HG03097 (cell line): Measurements from ENCODE around the gene SIGLEC1.

ENCODE experiments used
- ATAC-seq: cut with Tn5 transposase; IDR thresholded peaks from one replicate; pipeline ENCODE4 v1.9.1; 2021; ENCODE audit not compliant: unreplicated experiment, low FRiP score

Gene SIGLEC1

GRCh38 chr20:3681352-3681930 lies 31.0 kb downstream of the SIGLEC1 start:
- ATAC-seq = no peak

DNA sequence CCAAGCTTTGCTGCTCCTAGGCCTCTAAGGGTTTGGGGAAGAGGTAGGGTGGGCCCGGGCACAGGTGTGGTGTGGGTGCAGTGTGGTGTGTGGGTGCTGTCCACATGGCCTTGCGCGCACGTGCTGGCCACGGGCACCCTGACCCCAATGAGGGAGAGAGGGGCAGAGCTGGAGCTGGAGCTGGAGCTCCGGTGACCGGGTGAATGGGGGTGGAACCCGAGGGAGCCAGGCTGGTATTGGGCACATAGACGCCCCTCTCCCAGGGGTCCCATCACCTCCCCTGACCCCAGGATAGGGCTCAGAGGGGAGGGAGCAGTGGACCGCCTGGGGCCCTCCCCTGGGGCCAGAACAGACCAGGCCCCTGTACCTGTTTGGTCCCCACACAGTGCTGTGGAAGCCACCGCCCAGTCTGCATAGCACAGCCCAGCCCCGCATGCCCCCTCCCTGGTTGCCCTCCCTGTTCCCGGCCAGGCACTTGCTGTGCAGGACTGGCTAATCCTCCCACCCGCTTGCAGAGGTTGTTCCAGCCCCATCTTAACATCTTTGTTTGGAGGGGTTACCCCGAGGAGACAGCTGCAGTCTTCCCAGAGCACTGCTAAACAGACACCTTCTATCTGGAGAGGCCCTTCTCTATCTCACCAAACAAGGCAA lies 31.6 kb downstream of the SIGLEC1 start:
- no peak for ATAC-seq

DNA sequence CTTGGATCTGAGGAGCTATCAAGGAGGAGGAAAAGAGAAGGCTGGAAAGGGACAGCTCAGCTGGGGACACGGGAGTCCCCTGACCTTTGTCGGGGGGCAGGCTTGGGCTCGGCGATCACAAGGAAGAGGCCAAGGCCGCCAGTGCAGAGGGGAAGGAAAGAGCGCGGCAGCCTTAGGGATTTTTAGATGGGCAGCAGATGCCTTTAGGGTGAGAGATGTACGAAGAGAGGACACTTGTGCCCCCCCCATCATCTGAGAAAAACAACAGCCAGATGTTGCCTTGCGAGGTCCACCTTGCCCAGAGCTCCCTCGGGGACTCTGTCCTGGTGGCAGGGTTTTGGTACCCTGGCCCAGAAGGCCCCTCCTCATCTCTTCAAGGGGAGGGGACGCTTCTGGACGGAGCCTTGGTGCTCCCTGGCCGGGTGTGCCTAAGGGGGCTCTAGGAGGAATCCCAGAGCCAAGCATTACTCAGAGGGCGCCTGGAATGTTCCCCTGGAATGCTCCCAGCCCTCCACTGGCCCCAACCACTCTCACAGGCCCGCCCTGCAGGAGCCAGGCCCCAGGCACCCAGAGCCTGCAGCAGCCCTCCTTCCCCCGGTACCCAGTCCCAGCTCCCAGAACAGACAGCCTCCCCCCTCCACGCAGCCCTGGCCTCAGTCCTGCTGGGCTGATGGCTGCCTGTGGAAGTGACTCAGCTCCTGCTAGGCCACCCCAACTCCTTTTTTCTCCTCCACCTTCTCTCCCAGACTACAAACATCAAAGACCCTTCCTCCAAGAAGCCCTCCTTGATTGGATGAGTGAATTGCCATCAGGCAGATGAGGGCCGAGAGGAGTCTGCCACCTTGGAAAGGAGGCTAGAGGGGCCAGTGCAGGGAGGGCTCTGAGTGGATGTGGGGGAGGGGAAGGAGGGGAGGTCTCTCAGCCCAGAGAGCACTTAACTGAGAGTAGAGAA lies 32.4 kb downstream of the SIGLEC1 start:
- no peak for ATAC-seq

DNA sequence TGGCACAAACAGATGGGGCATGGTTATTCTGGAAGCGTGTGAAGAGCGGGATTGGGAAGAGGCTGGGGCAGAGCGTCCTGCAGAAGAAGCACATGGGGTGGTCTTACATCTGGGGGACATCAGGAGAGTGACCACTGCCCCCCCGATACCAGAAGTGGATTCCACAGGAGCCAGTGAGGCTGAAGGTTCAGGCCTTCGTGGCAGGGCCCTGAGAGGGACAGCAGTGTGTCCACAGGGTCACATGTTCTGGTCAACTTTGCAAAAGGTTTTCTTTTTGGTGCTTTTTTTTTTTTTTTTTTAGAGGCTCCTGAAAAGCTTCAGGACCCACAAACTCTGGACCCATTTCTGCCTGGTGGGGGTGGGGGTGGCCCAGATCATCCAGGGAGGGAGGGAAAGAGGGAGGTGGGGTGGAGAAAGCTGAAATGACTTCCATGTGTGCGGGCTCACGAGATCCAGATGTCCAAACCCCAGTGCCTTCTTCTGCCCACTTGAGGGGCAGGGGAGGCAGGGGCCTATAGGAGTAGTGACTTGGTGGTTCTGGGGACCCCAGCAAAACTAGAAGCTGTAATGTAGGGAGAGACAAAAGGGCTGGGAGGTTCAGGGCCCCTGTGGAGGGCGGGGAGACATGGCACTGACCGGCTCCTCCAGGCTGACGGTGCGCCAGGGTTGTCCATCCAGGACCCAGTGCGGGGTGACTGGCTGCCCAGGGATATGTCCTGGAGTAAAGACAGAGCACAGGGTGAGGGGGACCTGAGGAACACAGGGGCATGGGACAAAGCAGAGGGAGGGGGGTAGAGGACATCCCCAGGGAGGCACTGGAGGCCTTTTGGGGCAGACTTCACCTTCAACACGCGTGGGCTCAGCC lies 33.3 kb downstream of the SIGLEC1 start:
- ATAC-seq = no peak

DNA sequence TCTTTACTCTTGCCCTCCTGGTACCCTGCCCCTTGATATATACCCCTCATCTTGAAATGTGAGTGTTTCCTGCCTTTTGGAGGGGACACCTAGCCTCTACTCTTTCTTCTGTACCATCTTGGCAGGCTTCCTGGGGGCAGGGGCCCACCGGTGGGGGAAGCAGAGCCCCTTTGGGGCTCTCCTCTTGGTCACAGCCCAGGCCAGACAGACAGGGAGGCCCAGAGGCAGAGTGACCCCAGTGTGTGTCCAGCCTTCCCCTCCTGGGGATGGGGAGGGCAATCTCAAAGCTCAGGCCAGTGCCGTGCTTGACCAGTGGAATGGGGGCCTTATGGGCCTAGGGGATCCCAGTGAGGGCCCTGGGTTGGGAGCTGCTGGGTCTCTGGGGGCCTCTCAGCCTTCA lies 34.2 kb downstream of the SIGLEC1 start:
- ATAC-seq = no peak

DNA sequence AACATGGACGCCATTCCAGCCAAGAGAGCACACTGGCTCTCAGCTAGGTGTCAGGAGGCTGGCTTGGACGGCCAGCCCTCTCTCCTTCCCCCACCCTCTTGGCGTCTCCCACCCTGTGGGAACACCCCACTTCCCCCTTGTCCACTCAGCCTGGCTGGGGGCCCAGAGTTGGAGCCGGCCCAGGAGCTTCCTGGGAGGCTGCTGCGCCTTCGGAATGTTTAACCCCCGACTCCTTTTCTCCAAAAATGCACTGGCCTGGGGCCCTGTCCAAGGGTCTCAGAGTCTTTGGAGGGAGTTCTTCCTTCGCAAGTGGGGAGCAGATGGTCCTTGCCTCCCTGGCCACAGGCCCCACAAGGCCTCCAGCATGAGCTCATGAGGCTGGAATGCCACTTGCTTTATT lies 34.7 kb downstream of the SIGLEC1 start:
- no peak for ATAC-seq

DNA sequence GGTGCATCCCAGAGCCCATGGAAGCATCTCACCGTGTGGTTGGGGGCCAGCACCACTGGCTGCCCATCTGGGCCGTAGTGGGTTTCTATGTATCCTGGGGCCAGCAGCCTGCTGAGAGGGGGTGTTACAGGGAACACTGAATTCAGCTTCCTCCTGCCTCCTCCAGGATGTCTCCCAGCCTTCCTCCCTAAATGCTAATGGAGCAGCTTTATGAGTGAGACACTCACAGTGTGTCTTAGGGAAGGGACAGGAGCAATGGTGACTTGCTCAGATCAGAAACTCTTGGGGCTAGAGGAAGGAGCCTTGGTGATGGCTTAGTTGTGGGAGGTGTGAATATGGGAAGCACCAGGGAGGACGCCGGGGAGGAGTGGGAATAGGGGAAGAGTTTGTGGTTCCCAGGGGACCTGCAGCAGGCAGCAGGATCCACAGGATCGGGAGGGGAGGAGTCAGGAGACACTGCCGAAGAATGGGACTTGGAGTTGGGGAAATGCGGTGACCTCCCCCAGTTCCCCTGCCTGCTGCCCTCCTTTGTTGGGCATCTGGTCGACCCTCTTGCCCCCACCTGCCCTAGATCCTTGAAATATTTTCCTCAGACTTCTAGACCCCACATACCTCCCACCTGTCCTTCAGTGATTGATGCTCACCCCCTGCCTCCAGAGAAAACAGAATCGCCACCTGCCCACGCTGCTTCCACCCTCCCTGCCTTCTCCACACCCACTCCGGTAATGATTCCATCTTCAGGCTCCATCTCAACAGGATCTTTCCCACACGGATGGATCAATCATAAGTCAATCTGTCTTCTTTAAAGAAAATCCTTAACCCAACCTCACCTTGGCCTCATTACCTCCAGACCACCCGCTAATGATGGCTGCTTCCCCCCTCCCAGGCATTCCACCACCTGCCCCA lies 37.2 kb downstream of the SIGLEC1 start:
- ATAC-seq = no peak

DNA sequence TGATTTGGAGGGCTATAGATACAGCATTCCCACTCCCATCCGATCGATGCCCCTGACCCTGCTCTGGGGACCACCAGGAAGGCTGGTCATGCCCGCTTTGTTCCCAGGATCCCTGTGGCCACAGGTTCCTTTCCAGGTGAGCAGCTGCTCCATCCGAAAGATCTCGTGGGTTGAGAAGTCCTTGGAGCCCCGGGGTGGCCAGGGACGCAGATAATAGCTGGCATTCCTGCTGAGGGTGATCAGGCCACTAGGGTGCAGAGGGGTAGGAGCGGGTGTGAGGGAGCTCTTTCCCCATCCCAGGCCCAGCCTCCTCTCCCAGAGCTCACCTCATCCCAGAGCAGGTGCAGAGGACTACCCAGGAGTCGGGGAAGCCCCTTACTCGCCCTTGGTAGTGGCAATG lies 38.0 kb downstream of the SIGLEC1 start:
- no peak for ATAC-seq

- ATAC-seq = no peak
These were observed 39.0 kb downstream of the SIGLEC1 start for GRCh38 chr20:3673221-3674070.

DNA sequence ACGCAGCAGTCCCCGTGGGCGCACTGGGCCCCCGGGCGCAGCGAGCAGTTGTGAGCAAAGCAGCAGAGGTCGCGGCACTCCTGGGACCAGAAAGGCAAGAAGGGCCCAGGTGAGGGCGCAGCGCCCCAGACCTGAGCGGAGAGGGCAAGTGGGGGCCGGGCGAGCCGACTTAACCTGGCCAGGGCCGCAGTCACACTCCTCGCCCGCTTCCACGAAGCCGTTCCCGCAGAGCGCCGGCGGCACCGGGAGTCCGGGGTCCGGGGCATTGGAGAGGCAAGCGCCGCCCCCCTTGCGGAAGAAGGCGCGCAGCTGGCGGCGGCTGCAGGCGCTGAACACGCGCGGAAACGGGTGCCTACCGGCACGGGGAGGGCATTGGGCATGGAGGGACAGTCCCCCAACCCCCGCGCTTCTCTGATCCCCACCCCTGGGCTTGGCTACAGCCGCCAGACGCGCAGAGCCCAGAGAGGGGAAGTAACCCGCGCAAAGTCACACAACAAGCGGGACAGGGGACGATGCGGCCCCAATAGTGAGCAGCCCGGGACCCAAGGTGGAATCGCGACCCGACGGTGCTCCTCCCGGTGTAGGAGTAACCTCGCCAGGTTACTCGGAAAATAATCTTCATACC lies 39.7 kb downstream of the SIGLEC1 start:
- ATAC-seq = no peak

DNA sequence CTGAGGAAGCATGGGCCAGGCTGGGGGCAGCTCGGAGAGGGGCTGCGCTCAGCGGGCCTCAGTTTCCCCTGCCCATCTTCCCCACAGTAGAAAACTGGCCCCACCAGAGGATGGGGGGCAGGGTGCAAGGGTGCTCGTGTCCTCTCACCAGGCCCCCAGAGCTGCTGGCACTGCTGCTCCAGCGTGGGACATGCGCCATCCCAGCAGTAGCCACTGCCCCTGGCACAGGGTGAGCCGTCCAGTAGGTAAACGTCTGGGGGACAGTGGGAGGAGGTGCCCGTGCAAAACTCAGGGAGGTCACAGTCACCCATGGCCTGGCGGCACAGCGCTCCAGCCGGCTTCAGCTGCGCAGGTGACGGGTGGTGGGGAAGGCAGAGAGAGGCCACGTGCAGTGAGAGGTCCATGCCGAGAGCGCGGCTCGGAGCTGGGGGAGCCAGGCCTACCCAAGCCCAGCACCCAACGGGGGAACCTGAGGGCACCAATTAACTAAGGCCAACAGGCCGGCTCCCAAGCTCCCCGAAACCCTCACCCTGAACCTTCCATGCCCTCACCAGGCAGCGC lies 40.3 kb downstream of the SIGLEC1 start:
- no peak for ATAC-seq

DNA sequence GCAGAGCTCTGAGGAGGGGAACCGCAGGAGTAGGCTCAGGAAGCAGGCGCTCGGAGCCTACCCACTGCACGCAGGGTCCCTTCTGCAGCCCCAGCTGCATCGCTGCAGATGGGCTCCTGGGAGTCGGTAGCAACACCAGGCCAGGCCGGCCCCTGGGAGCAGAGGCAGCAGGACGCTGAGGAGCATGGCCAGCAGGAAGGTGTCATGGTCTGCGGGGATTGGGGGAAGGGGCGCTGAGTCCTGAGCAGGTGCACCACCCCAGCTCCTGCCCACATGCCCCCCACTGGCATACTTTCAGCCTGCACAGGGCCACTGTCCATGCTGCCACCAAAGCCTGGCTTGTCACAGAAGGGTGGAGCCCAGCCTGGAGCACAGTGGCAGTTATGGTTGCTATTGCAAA lies 41.5 kb downstream of the SIGLEC1 start:
- no peak for ATAC-seq

GRCh38 chr20:3670511-3670910 lies 41.9 kb downstream of the SIGLEC1 start:
- no peak for ATAC-seq

DNA sequence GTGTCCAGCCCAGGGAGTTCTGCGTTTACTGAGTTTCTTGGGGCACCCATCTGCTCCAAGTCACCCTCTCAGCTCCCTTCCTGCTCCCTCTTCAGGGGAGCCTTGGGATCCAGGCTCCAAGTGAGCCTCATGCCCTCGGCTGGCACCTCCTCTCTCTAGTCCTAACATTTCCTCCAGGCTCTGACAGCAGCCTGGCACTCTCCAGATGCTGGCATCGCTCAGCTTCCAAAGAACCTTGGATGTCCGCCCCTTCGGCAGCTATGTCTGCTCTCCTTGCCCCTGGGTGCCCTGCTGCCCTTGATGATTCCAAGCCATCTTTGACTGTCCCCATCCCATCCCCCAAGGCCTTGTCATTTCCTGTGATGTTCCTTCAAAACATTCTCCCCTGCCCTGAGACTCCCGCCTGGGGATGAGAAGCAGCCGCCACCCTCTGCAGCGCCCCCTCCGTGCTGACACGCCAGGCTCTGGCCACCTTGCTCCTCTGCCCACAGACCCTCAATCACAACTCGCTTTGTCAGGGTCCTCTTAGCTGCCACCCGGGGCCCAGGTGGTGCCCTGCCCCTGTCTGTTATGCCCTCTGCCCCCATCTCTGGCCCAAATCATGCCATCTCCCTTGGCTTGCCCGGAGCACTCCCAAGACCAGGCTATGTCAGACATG lies 42.6 kb downstream of the SIGLEC1 start:
- ATAC-seq = no peak

DNA sequence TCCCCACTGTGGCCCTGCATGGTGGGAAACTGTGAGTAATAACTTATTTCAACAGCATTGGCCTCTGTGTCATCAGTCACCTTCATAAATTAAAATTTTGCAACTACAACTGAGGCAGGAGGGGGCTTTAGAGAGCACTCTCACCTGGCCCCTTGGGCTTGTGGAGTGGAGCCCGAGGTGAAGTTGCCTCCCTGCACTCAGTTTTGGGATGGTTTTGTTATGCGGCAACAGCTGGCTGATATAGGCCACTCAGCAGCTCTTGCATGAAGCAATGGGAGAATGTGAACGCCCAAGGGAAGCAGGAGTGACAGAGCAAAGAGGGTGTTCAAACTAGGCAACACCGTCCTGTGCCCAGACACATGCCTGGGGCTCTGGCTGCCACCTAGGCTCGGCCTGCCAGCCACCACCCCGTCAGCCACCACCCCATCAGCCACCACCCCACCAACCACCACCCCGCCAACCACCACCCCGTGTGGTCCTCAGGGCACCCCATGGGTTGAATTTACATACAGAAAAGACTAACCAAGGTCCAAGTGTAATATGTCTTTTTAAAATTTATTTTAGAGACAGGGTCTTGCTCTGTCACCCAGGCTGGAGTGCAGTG lies 44.9 kb downstream of the SIGLEC1 start:
- ATAC-seq = no peak

DNA sequence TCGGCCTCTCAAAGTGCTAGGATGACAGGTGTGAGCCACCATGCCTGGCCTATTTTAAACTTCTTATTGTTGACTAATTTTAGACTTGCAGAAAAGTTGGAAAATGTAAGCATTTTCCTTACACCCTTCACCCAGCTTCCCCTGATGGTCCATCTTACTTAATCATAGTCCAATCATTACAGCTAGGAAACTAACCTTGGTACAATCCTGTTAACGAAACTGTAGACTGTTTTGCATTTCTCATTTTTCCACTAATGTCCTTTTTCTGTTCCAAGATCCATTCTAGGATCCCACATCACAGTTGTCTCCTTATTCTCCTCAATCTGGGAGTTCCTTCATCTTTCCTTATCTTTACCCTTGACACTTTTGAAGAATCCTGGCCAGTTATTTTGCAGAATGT lies 48.5 kb downstream of the SIGLEC1 start:
- no peak for ATAC-seq

- no peak for ATAC-seq
These were observed 49.2 kb downstream of the SIGLEC1 start, which contains the start of gene GFRA4 for GRCh38 chr20:3663031-3663701. Gene GFRA4 (minus strand): TSS chr20:3663399. CDS start chr20:3663399, 0 bp downstream.
